Heart left ventricle (tissue), 16 donors: Measurements from ENCODE around the gene FGF14. TPM values are rescaled to one million over a fixed set of nuclear protein-coding genes. Genes with fewer than 3 reads are reported as not detected.

Experiments
- ATAC-seq, 4 donors: fragments of 200-7000 bp; cut with Tn5 transposase; one replicate each; pipeline ENCODE4 v1.9.1; 2020 to 2022; ENCODE audit warnings: moderate library complexity in 4 of 4, mild to moderate bottlenecking in 3 of 4, moderate number of reproducible peaks in 1 of 4
- DNase-seq, 5 donors: peaks; one replicate each; pipeline ENCODE4 v3.0.0-alpha.2; 2020
- H3K27ac ChIP-seq, 12 donors: fragments of 200-600 bp; sonication (generic) in 4 of 12; one replicate each; pipeline versions ENCODE4 v1.5.0 to v1.8.0; 2016 to 2022; ENCODE audit warnings: mild to moderate bottlenecking in 2 of 12
- H3K27me3 ChIP-seq, 9 donors: fragments of 200-600 bp; sonication (generic) in 2 of 9; one replicate each; pipeline versions ENCODE4 v1.5.1 to v1.8.0; 2016 to 2022; ENCODE audit warnings: mild to moderate bottlenecking in 3 of 9
- H3K36me3 ChIP-seq, 9 donors: fragments of 200-600 bp; sonication (generic) in 2 of 9; one replicate each; pipeline versions ENCODE4 v1.5.0 to v1.8.0; 2018 to 2022; ENCODE audit warnings: mild to moderate bottlenecking in 2 of 9
- H3K4me1 ChIP-seq, 12 donors: fragments of 200-600 bp; sonication (generic) in 4 of 12; one replicate each; pipeline versions ENCODE4 v1.5.0 to v1.8.0; 2016 to 2022; ENCODE audit warnings: mild to moderate bottlenecking in 3 of 12
- H3K4me3 ChIP-seq, 12 donors: fragments of 200-600 bp; sonication (generic) in 4 of 12; one replicate each; pipeline versions ENCODE4 v1.5.0 to v1.8.0; 2017 to 2022; ENCODE audit warnings: mild to moderate bottlenecking in 9 of 12, moderate library complexity in 4 of 12
- H3K9me3 ChIP-seq, 12 donors: fragments of 200-600 bp; sonication (generic) in 4 of 12; one replicate each; pipeline versions ENCODE4 v1.5.0 to v1.8.0; 2016 to 2022; ENCODE audit warnings: mild to moderate bottlenecking in 1 of 12
- CTCF ChIP-seq, 12 donors: fragments of 200-600 bp; sonication (generic) in 4 of 12; IDR thresholded peaks; one replicate each; pipeline versions ENCODE4 v1.5.0 to v1.8.0; 2018 to 2022; ENCODE audit warnings: antibody characterized with exemption in 12 of 12, mild to moderate bottlenecking in 5 of 12
- POLR2A ChIP-seq, 2 donors: fragments of 450-650 bp; IDR thresholded peaks; one replicate each; pipeline ENCODE4 v1.6.1; 2017; ENCODE audit warnings: antibody characterized with exemption in 2 of 2, mild to moderate bottlenecking in 2 of 2, moderate library complexity in 2 of 2
- WGBS, 4 donors: extraction: QIAGEN DNeasy Blood & Tissue Kit in 2 of 4; methylation state at CpG; one replicate each; pipeline versions ENCODE4 v1.1.5 to v1.1.7; 2013 to 2018; 5-methylcytosine and 5-hydroxymethylcytosine counted together
- intact Hi-C, 10 donors: fragments of 100-400 bp; cut with DNase I; formaldehyde crosslinking; loops; one replicate each; pipeline versions ENCODE4 v1.11.1 to v1.14.2; 2022
- polyA plus RNA-seq, 2 donors: library from polyadenylated mRNA; stranded (reverse); fragments of 200-250 nt; gene quantifications; one replicate each; pipeline ENCODE4 v1.2.3, GENCODE V29; 2013
- total RNA-seq, 9 donors: library from RNA; depleted of rRNA in 2 of 9; stranded (reverse); fragments of >200 nt in 2 of 9; fragmentation: NEBNext Ultra II Directional in 3 of 9; extraction: Animal tissue kit (Norgen Biotek cat#: 25700) in 3 of 9; gene quantifications; one replicate each; pipeline versions ENCODE4 v1.1.0 to v1.2.4, GENCODE V29; 2016 to 2023
- donor health status: ischemic (EF 13 %, LVEDD 7.1; RV severe dilation, severe dysfunction).
- donor health status: healthy with polysubstance abuse.
- donor health status: DM: no; HTN: yes; CAD: no.
- donor health status: DM: no; HTN: no; CAD: no.
- donor health status: ischemic (EF 25% LVEDD 6.9; RV normal size, moderate dysfunction).
- donor health status: ischemic (EF 25% LVEDD 5.7; RV mildly dilated, moderate dysfunction).
- donor health status: healthy.
- donor health status: DM: yes; HTN: yes; CAD: no.
- donor health status: ischemic (EF 35%, LVEDD 5.7; RV mildly dilated, moderate dysfunction).
- donor health status: nonischemic (EF 11% LVEDD 7.7; RV severe dilation, severe dysfunction).
- donor health status: DM: yes; HTN: yes; CAD: no.
- donor health status: PGD.
- donor health status: ischemic (EF 29% LVEDD 5.4; RV normal size, mild dysfunction).
- donor health status: nonischemic (EF 23%, LVEDD 6.1; RV moderate dilation, normal function).

Gene FGF14
- total and polyA plus RNA-seq, 11 donors: 0.14 to 6.3 (median 3.9) TPM

GRCh38 chr13:101709952-101710351, 691.9 kb downstream of the FGF14 start:
- intact Hi-C loops: no loop called here
- DNase-seq: no peak
- no peaks in the 10 kb centered on the region for H3K27me3 ChIP-seq
- ATAC-seq: no peak
- H3K4me1 ChIP-seq: peaks cover 0 to 14% (median 0%) of the 10 kb centered on the region in 12 donors
- no peaks in the 10 kb centered on the region for H3K36me3 ChIP-seq
- H3K4me3 ChIP-seq: no peak overlapping the region
- no peak for TF ChIP-seq POLR2A (IDR thresholded peaks at IDR 0.05)
- no peak for TF ChIP-seq CTCF (IDR thresholded peaks at IDR 0.05)
- H3K9me3 ChIP-seq: no peaks in the 10 kb centered on the region
- no peak overlapping the region for H3K27ac ChIP-seq
- WGBS, 4 donors: 90 to 95% (median 94%) methylated on average over 6 of the region's 6 CpGs

GRCh38 chr13:101708115-101708514, 693.7 kb downstream of the FGF14 start:
- no peak overlapping the region for H3K27ac ChIP-seq
- TF ChIP-seq POLR2A (IDR thresholded peaks at IDR 0.05) (no peak), CTCF (IDR thresholded peaks at IDR 0.05) (no peak)
- H3K36me3 ChIP-seq: no peaks in the 10 kb centered on the region
- H3K9me3 ChIP-seq: no peaks in the 10 kb centered on the region
- peaks cover 0 to 14% (median 0%) of the 10 kb centered on the region in 12 donors for H3K4me1 ChIP-seq
- DNase-seq (no peak), ATAC-seq (no peak)
- H3K27me3 ChIP-seq: no peaks in the 10 kb centered on the region
- no peak overlapping the region for H3K4me3 ChIP-seq
- intact Hi-C loops: no loop called here
- WGBS, 4 donors: 57 to 82% (median 74%) methylated on average over 1 of the region's 1 CpG

GRCh38 chr13:101707659-101708058, 694.2 kb downstream of the FGF14 start:
- H3K9me3 ChIP-seq: no peaks in the 10 kb centered on the region
- intact Hi-C loops: no loop called here
- ATAC-seq (no peak), DNase-seq (no peak)
- TF ChIP-seq CTCF (IDR thresholded peaks at IDR 0.05): no peak
- TF ChIP-seq POLR2A (IDR thresholded peaks at IDR 0.05): no peak
- H3K27ac ChIP-seq: no peak overlapping the region
- no peaks in the 10 kb centered on the region for H3K27me3 ChIP-seq
- WGBS, 4 donors: 72 to 83% (median 78%) methylated on average over 2 of the region's 2 CpGs
- no peak overlapping the region for H3K4me3 ChIP-seq
- H3K4me1 ChIP-seq: peaks cover 0 to 14% (median 0%) of the 10 kb centered on the region in 12 donors
- no peaks in the 10 kb centered on the region for H3K36me3 ChIP-seq

GRCh38 chr13:101706651-101707050, 695.2 kb downstream of the FGF14 start:
- WGBS, 4 donors: 22 to 44% (median 32%) methylated on average over 6 of the region's 6 CpGs

More at GRCh38 chr13:101706651-101707050, 695.2 kb downstream of the FGF14 start:
- no peak overlapping the region for H3K4me3 ChIP-seq
- DNase-seq (peak in 1 of 5 donors; percentile 52), ATAC-seq (peak in 1 of 4 donors; percentile 53)
- TF ChIP-seq POLR2A (IDR thresholded peaks at IDR 0.05) (no peak), CTCF (IDR thresholded peaks at IDR 0.05) (no peak)
- H3K27ac ChIP-seq: peak overlapping the region in 1 of 12 donors; percentile 38
- no peaks in the 10 kb centered on the region for H3K9me3 ChIP-seq
- intact Hi-C loops: no loop called here
- no peaks in the 10 kb centered on the region for H3K36me3 ChIP-seq
- no peaks in the 10 kb centered on the region for H3K27me3 ChIP-seq
- peaks cover 0 to 14% (median 0%) of the 10 kb centered on the region in 12 donors for H3K4me1 ChIP-seq
